Aorta (tissue), 5 donors: Measurements from ENCODE around the gene EFTUD2. TPM values are rescaled to one million over a fixed set of nuclear protein-coding genes. Genes with fewer than 3 reads are reported as not detected.

Experiments used
- ATAC-seq: fragments of 200-7000 bp; cut with Tn5 transposase; one replicate; pipeline ENCODE4 v1.9.1; 2022; ENCODE audit warnings: moderate library complexity; ENCODE audit not compliant: low FRiP score
- DNase-seq, 2 donors: peaks; one replicate each; pipeline ENCODE4 v3.0.0-alpha.2; 2020
- H3K27ac ChIP-seq, 2 donors: one replicate each; pipeline ENCODE4 v1.5.1; 2013; ENCODE audit warnings: low read length in 2 of 2, mild to moderate bottlenecking in 2 of 2, moderate library complexity in 2 of 2, control low read depth in 1 of 2, inconsistent platforms in 1 of 2, low read depth in 1 of 2
- H3K27me3 ChIP-seq, 2 donors: one replicate each; pipeline ENCODE4 v1.6.1; 2013; ENCODE audit warnings: control low read depth in 1 of 2, low read length in 1 of 2, mild to moderate bottlenecking in 1 of 2, moderate library complexity in 1 of 2; ENCODE audit not compliant: insufficient read depth in 2 of 2, control insufficient read depth in 1 of 2
- H3K36me3 ChIP-seq, 2 donors: one replicate each; pipeline ENCODE4 v1.6.1; 2013; ENCODE audit warnings: control low read depth in 1 of 2, low read length in 1 of 2, mild to moderate bottlenecking in 1 of 2; ENCODE audit not compliant: insufficient read depth in 2 of 2, control insufficient read depth in 1 of 2
- H3K4me1 ChIP-seq, 2 donors: one replicate each; pipeline ENCODE4 v1.6.1; 2013; ENCODE audit warnings: low read length in 2 of 2, control low read depth in 1 of 2, mild to moderate bottlenecking in 1 of 2, moderate library complexity in 1 of 2; ENCODE audit not compliant: insufficient read depth in 2 of 2, control insufficient read depth in 1 of 2
- H3K4me3 ChIP-seq, 2 donors: one replicate each; pipeline ENCODE4 v1.5.1; 2013; ENCODE audit warnings: low read length in 2 of 2, control low read depth in 1 of 2, mild to moderate bottlenecking in 1 of 2
- H3K9me3 ChIP-seq: one replicate; pipeline ENCODE4 v1.6.1; 2013; ENCODE audit warnings: mild to moderate bottlenecking, low read length; ENCODE audit not compliant: control insufficient read depth
- WGBS, 2 donors: extraction: QIAGEN DNeasy Blood & Tissue Kit; methylation state at CpG; one replicate each; pipeline ENCODE4 v1.1.7; 2013; 5-methylcytosine and 5-hydroxymethylcytosine counted together
- intact Hi-C, 2 donors: fragments of 100-400 bp; cut with DNase I; formaldehyde crosslinking; loops; one replicate each; pipeline versions ENCODE4 v1.14.2 to v1.15.0; 2022
- polyA plus RNA-seq, 2 donors: library from polyadenylated mRNA; stranded (reverse); fragments of 200-250 nt; gene quantifications; one replicate each; pipeline ENCODE4 v1.2.3, GENCODE V29; 2013
- total RNA-seq, 2 donors: library from RNA; stranded (reverse); fragmentation: NEBNext Ultra II Directional; extraction: Animal tissue kit (Norgen Biotek cat#: 25700); gene quantifications; one replicate each; pipeline ENCODE4 v1.2.1, GENCODE V29; 2021
- donor health status: healthy with polysubstance abuse.
- donor health status: Bipolar disorder and iron deficiency.
- donor health status: DM: no; HTN: no; CAD: no.
- donor health status: DM: no; HTN: no; CAD: no.
- donor health status: DM: yes; HTN: yes; CAD: no.

Gene EFTUD2
- total and polyA plus RNA-seq, 4 donors, result 17.8 to 78.6 (median 51.0) TPM

DNA sequence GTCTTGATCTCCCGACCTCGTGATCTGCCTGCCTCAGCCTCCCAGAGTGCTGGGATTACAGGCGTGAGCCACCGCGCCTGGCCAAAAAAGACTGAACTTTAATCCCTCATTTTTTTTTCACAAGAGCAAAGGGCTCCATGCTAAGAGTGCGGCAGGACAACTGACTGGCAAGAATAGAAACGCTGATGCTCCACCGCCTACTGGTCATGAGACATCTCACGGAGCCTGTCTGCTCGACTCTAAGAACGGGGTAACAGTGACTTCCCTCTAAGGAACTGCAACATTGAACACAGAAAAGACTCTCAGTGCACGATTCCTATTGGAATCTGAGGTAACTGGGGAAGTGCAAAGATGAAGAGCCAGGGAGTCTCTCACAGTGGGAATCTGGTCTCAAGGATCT lies 27.7 kb downstream of the EFTUD2 start:
- Histone ChIP-seq H3K4me1 (no peaks in the 10 kb centered on the region), H3K9me3 (no peaks in the 10 kb centered on the region), H3K27me3 (no peaks in the 10 kb centered on the region), H3K4me3 (no peak overlapping the region), H3K36me3 (peaks cover 7 to 11% of the 10 kb centered on the region in 2 donors), H3K27ac (no peak overlapping the region)
- 95 to 96% methylated on average over 12 of the region's 12 CpGs for WGBS, 2 donors
- ATAC-seq (no peak), DNase-seq (no peak)
- intact Hi-C loops, result no loop called here

DNA sequence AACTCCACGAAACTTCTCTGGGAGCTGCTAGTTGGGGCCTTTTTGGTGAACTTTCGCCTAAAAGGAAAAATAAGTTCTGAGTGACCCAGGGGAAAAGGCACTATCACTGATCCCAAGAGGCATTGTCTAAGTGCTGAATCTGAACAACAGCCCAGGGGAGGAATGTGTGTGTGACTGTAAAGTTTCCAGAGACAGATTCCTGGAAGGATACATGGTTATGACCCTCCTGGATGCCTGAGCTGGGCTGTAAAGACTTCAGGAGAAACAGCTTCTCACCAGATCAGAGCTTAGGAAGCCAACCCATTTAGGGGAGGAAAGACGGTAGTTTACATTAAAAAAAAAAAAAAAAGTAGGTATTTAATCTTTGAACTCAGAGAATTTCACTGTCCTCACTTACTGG lies 31.4 kb downstream of the EFTUD2 start:
- H3K4me1 ChIP-seq, result no peaks in the 10 kb centered on the region
- no peaks in the 10 kb centered on the region for H3K27me3 ChIP-seq
- peaks cover 4 to 6% of the 10 kb centered on the region in 2 donors for H3K36me3 ChIP-seq
- 75 to 81% methylated on average over 3 of the region's 3 CpGs for WGBS, 2 donors
- DNase-seq (no peak), ATAC-seq (no peak)
- H3K27ac ChIP-seq, result no peak overlapping the region
- no peaks in the 10 kb centered on the region for H3K9me3 ChIP-seq
- intact Hi-C loops, result no loop called here
- H3K4me3 ChIP-seq, result no peak overlapping the region

GRCh38 chr17:44865931-44866330 lies 33.3 kb downstream of the EFTUD2 start:
- DNase-seq (no peak), ATAC-seq (no peak)
- H3K27me3 ChIP-seq, result no peaks in the 10 kb centered on the region
- no peak overlapping the region for H3K4me3 ChIP-seq
- H3K27ac ChIP-seq, result no peak overlapping the region
- no peaks in the 10 kb centered on the region for H3K4me1 ChIP-seq
- H3K36me3 ChIP-seq, result peaks cover 4% of the 10 kb centered on the region in 2 donors
- intact Hi-C loops, result loop anchor here (2.0 kb wide), 1 partner anchor 91 kb away; no protein-coding TSS in a partner anchor
- WGBS, 2 donors, result 82 to 86% methylated on average over 6 of the region's 6 CpGs
- H3K9me3 ChIP-seq, result no peaks in the 10 kb centered on the region

GRCh38 chr17:44865231-44865660 lies 34.0 kb downstream of the EFTUD2 start:
- peaks cover 4 to 6% of the 10 kb centered on the region in 2 donors for H3K36me3 ChIP-seq
- WGBS, 2 donors, result 44 to 46% methylated on average over 1 of the region's 1 CpG
- DNase-seq (peak; percentile 63 to 79), ATAC-seq (peak; percentile 72)
- intact Hi-C loops, result loop anchor here (2.0 kb wide), 1 partner anchor 90 kb away; no protein-coding TSS in a partner anchor
- no peaks in the 10 kb centered on the region for H3K4me1 ChIP-seq
- no peaks in the 10 kb centered on the region for H3K27me3 ChIP-seq
- no peak overlapping the region for H3K4me3 ChIP-seq
- no peak overlapping the region for H3K27ac ChIP-seq
- no peaks in the 10 kb centered on the region for H3K9me3 ChIP-seq

GRCh38 chr17:44864831-44865230 lies 34.4 kb downstream of the EFTUD2 start:
- intact Hi-C loops, result loop anchor here (2.0 to 5.0 kb wide), 2 partner anchors 38 to 90 kb away; no protein-coding TSS in a partner anchor
- no peaks in the 10 kb centered on the region for H3K4me1 ChIP-seq
- ATAC-seq, result peak; percentile 22
- DNase-seq, result peak in 1 of 2 donors; percentile 33
- no peak overlapping the region for H3K4me3 ChIP-seq
- H3K27ac ChIP-seq, result no peak overlapping the region
- H3K9me3 ChIP-seq, result no peaks in the 10 kb centered on the region
- 57 to 58% methylated on average over 10 of the region's 10 CpGs for WGBS, 2 donors
- H3K36me3 ChIP-seq, result peaks cover 4 to 10% of the 10 kb centered on the region in 2 donors
- no peaks in the 10 kb centered on the region for H3K27me3 ChIP-seq

DNA sequence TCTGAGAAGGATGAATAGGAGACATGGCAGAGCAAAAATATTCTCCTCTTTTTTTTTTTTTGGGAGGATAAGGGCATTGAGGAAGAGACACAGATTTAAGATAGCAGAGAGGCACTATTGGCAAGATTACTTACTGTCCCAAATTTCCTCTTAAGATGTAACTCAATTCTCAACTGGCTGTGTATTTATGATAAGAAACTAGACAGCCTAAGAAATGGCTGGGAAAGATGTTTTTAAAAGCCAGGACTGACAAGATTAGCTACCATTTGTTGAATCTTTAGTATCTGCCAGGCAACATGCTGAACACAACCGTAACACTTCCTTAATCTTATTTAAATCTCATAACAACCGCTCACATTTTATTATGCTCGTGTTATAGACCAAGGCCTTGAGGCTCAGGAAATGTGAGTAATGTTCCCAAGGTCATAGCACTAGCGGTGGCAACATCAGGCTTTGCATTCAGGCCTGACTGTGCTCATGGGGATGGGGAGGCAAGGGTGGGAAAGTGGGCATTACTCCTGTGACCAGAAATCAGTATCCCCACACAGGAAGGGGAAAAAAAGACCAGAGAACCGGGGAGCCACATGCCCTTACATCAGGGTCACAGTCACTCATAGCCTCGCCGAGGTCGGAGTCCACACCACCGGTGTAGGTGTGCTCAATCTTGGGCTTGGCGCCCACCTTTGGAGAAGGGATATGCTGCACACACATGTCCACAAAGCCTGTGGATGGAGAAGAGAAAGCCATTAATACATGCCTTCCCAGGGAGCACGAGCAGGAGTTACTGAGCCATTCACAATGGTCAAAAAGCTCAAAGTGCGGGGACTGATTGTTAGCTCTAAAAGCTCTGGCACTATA lies 36.0 kb downstream of the EFTUD2 start:
- no peak overlapping the region for H3K4me3 ChIP-seq
- H3K36me3 ChIP-seq, result peaks cover 6 to 10% of the 10 kb centered on the region in 2 donors
- no peaks in the 10 kb centered on the region for H3K4me1 ChIP-seq
- DNase-seq (peak in 1 of 2 donors; percentile 43), ATAC-seq (no peak)
- no peak overlapping the region for H3K27ac ChIP-seq
- intact Hi-C loops, result loop anchor here in 1 of 2 donors (5.0 kb wide), 1 partner anchor 36 kb away; no protein-coding TSS in a partner anchor
- WGBS, 2 donors, result 85 to 90% methylated on average over 12 of the region's 12 CpGs
- H3K9me3 ChIP-seq, result no peaks in the 10 kb centered on the region
- no peaks in the 10 kb centered on the region for H3K27me3 ChIP-seq

DNA sequence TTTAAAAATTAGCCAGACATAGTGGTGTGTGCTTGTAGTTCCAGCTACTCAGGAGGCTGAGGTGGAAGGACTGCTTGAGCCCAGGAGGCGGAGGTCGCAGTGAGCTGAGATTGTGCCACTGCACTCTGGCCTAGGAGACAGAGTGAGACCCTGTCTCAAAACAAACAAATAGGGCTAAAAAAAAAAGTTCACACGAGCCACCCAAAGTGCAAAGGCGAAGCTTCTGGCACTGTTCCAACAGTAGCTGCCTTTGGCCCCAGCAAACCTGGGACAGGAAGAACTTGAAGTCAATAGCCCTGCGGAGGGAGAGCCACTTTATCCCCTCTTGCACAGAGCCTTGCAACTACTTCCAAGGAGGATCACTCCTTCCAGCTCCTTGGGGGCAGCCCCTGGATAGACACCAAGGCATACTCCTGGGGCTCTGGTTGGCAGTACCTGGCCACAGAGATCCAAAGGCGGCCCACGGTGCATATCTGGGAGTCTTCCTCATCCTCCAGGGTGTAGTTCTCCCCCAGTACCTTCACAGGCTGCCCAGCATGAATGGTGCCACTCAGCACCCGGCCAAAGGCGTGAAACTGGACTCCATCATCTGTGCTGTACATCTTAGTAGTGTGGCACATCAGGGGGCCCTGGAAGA lies 36.8 kb downstream of the EFTUD2 start:
- 83 to 84% methylated on average over 9 of the region's 9 CpGs for WGBS, 2 donors
- Histone ChIP-seq H3K36me3 (peaks cover 5 to 8% of the 10 kb centered on the region in 2 donors), H3K4me3 (no peak overlapping the region), H3K9me3 (no peaks in the 10 kb centered on the region), H3K4me1 (no peaks in the 10 kb centered on the region), H3K27me3 (no peaks in the 10 kb centered on the region), H3K27ac (no peak overlapping the region)
- DNase-seq, result peak in 1 of 2 donors; percentile 51
- intact Hi-C loops, result loop anchor here in 1 of 2 donors (5.0 kb wide), 1 partner anchor 35 kb away; no protein-coding TSS in a partner anchor
- no peak for ATAC-seq

DNA sequence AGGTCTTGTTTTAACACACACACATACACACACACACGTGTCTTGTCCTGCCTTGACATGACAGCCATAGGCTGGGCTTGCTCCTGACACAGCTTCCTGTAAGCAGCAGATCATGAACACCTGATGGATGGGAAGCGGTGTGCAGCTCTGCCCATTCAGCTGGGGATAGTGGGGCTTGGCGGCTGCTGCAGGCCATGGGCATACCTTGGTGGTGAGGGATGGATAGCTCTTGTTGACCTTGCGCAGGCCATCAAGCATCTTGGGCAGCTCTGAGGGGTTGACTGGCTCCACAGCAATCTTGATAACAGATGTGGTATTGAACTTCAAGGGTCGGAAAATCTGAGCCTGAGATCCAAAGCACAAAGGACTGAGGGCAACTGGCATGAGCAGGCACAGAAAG lies 39.5 kb downstream of the EFTUD2 start:
- WGBS, 2 donors, result 85 to 90% methylated on average over 5 of the region's 5 CpGs
- DNase-seq (peak in 1 of 2 donors; percentile 58), ATAC-seq (no peak)
- H3K27ac ChIP-seq, result no peak overlapping the region
- H3K9me3 ChIP-seq, result no peaks in the 10 kb centered on the region
- H3K27me3 ChIP-seq, result no peaks in the 10 kb centered on the region
- no peak overlapping the region for H3K4me3 ChIP-seq
- H3K36me3 ChIP-seq, result peaks cover 9 to 10% of the 10 kb centered on the region in 2 donors
- no peaks in the 10 kb centered on the region for H3K4me1 ChIP-seq
- intact Hi-C loops, result loop anchor here in 1 of 2 donors (5.0 kb wide), 1 partner anchor 32 kb away; no protein-coding TSS in a partner anchor
